GM12865 (cell line): Measurements from ENCODE around the gene CACNA1G.

Source experiments
- DNase-seq: peaks from one replicate; pipeline ENCODE4 v3.0.0; 2010; ENCODE audit warnings: low read depth
- H3K4me3 ChIP-seq: 2 replicates; pipeline ENCODE4 v1.5.1; 2011; ENCODE audit warnings: mild to moderate bottlenecking, low read depth, low read length, control low read depth
- CTCF ChIP-seq: IDR thresholded peaks from 2 replicates; pipeline ENCODE4 v1.5.1; 2011; ENCODE audit warnings: low read length, control low read depth, low read depth, inconsistent platforms; ENCODE audit not compliant: insufficient read depth; ENCODE audit errors: missing control alignments

CACNA1G gene

GRCh38 chr17:50566886-50567285 is 6.4 kb downstream of the CACNA1G start:
- H3K4me3 ChIP-seq: no peak overlapping the region
- no peak for TF ChIP-seq CTCF
- no peak for DNase-seq

GRCh38 chr17:50568659-50569058 is 8.1 kb downstream of the CACNA1G start:
- no peak overlapping the region for H3K4me3 ChIP-seq
- TF ChIP-seq CTCF: no peak
- no peak for DNase-seq

GRCh38 chr17:50569592-50569991 is 9.1 kb downstream of the CACNA1G start:
- TF ChIP-seq CTCF: no peak

GRCh38 chr17:50570032-50570431 is 9.5 kb downstream of the CACNA1G start:
- no peak overlapping the region for H3K4me3 ChIP-seq
- DNase-seq: no peak
- no peak for TF ChIP-seq CTCF

More at GRCh38 chr17:50569592-50569991, 9.1 kb downstream of the CACNA1G start:
- H3K4me3 ChIP-seq: no peak overlapping the region
- DNase-seq: no peak

- no peak for DNase-seq
- no peak overlapping the region for H3K4me3 ChIP-seq
- TF ChIP-seq CTCF: no peak
Measured at GRCh38 chr17:50570528-50570927, 10.0 kb downstream of the CACNA1G start.

- no peak for DNase-seq
- no peak for TF ChIP-seq CTCF
- no peak overlapping the region for H3K4me3 ChIP-seq
Measured at GRCh38 chr17:50571681-50572080, 11.2 kb downstream of the CACNA1G start.

- TF ChIP-seq CTCF: no peak
- no peak for DNase-seq
- H3K4me3 ChIP-seq: no peak overlapping the region
Measured at GRCh38 chr17:50572541-50572940, 12.0 kb downstream of the CACNA1G start.
